Panc1 (cell line): Measurements from ENCODE around the gene PRPS2. TPM values are rescaled to one million over a fixed set of nuclear protein-coding genes. Genes with fewer than 3 reads are reported as not detected.

Experiments
- ATAC-seq: fragments of 200-7000 bp; cut with Tn5 transposase; 2 replicates; pipeline ENCODE4 v1.9.1; 2020; ENCODE audit warnings: mild to moderate bottlenecking, moderate library complexity
- BruUV-seq: library from RNA; stranded (reverse); fragments of 400-500 nt; replicated peaks from 2 replicates; lab custom pipeline; 2021; lab: Mats Ljungman, UMichigan
- CTCF ChIA-PET: fragments of 300-600 bp; sonication (Branson Sonifier 250); formaldehyde crosslinking; loops from one replicate; lab custom pipeline; 2022; ENCODE audit warnings: antibody characterized with exemption; lab: Charles Lee
- POLR2A ChIA-PET: fragments of 300-600 bp; sonication (Branson Sonifier 250); formaldehyde crosslinking; loops from one replicate; lab custom pipeline; 2022; ENCODE audit warnings: antibody characterized with exemption; lab: Charles Lee
- DNase-seq: peaks from one replicate; pipeline ENCODE4 v3.0.0-alpha.2; 2010; ENCODE audit warnings: low read depth, low spot score
- H3K27ac ChIP-seq: 2 replicates; pipeline ENCODE4 v1.5.1; 2011; ENCODE audit warnings: mild to moderate bottlenecking, low read length, inconsistent platforms
- H3K27me3 ChIP-seq: fragments of 200-500 bp; sonication (Bioruptor generic); 2 replicates; pipeline ENCODE4 v1.6.0; 2014; ENCODE audit warnings: low read length, inconsistent platforms; ENCODE audit not compliant: control insufficient read depth, insufficient read depth
- H3K36me3 ChIP-seq: fragments of 200-500 bp; sonication (Bioruptor generic); 2 replicates; pipeline ENCODE4 v1.5.1; 2014; ENCODE audit warnings: inconsistent platforms, mild to moderate bottlenecking, low read length, moderate library complexity; ENCODE audit not compliant: control insufficient read depth, insufficient read depth
- H3K4me1 ChIP-seq: 2 replicates; pipeline ENCODE4 v1.5.1; 2011; ENCODE audit warnings: inconsistent platforms, mild to moderate bottlenecking, low read length, moderate library complexity; ENCODE audit not compliant: control insufficient read depth, insufficient read depth
- H3K4me3 ChIP-seq, 2 experiments: 2 replicates each; pipeline ENCODE4 v1.5.1; 2011 to 2012; ENCODE audit warnings: low read depth in 2 of 2, low read length in 2 of 2, mild to moderate bottlenecking in 2 of 2, inconsistent platforms in 1 of 2, moderate library complexity in 1 of 2
- H3K9me3 ChIP-seq: fragments of 200-500 bp; sonication (Bioruptor generic); 2 replicates; pipeline ENCODE4 v1.5.1; 2014; ENCODE audit warnings: low read depth, mild to moderate bottlenecking, inconsistent platforms, low read length, moderate library complexity; ENCODE audit not compliant: control insufficient read depth, insufficient read depth
- CTCF ChIP-seq: fragments of 450-650 bp; IDR thresholded peaks from 2 replicates; pipeline ENCODE4 v1.5.1; 2017; ENCODE audit warnings: mild to moderate bottlenecking
- POLR2AphosphoS5 ChIP-seq: IDR thresholded peaks from 2 replicates; pipeline ENCODE4 v1.6.1; 2012; ENCODE audit warnings: mild to moderate bottlenecking, low read depth, low read length, moderate library complexity
- REST ChIP-seq, 2 experiments: IDR thresholded peaks; 2 replicates each; pipeline ENCODE4 v1.6.1; 2011 to 2012; ENCODE audit warnings: low read depth in 2 of 2, control low read depth in 1 of 2, low read length in 1 of 2, mild to moderate bottlenecking in 1 of 2, moderate library complexity in 1 of 2; ENCODE audit not compliant: insufficient read depth in 1 of 2
- SIN3A ChIP-seq: IDR thresholded peaks from 2 replicates; pipeline ENCODE4 v1.6.1; 2012; ENCODE audit warnings: low read depth, mild to moderate bottlenecking, low read length, moderate library complexity, borderline replicate concordance; ENCODE audit not compliant: insufficient read depth
- TCF7L2 ChIP-seq: IDR thresholded peaks from 2 replicates; pipeline ENCODE4 v1.6.1; 2011; ENCODE audit warnings: mild to moderate bottlenecking, low read depth, low read length, inconsistent platforms
- in situ Hi-C: cut with HindIII; loops from 2 replicates; pipeline ENCODE4 v1.10.0; 2016; ENCODE audit warnings: low sequenced_read_pairs, low pct_unique_long_range_greater_than_20kb
- intact Hi-C: fragments of 100-400 bp; cut with micrococcal nuclease; formaldehyde crosslinking; loops from one replicate; pipeline ENCODE4 v1.10.0; 2022; ENCODE audit not compliant: unreplicated experiment
- total RNA-seq: library from RNA; stranded (reverse); gene quantifications from one replicate; pipeline ENCODE4 v1.2.1, GENCODE V29; 2021; ENCODE audit not compliant: unreplicated experiment

The PRPS2 gene
- total RNA-seq, 1 experiment from 2014 or later: 28.4 TPM

- in situ Hi-C loops (no loop called here), intact Hi-C loops (no loop called here)
- Histone ChIP-seq H3K4me3 (no peak overlapping the region), H3K27ac (no peak overlapping the region), H3K4me1 (no peaks in the 10 kb centered on the region), H3K36me3 (no peaks in the 10 kb centered on the region; the same call in 1 of the 2 replicates), H3K27me3 (no peaks in the 10 kb centered on the region), H3K9me3 (no peaks in the 10 kb centered on the region)
- TF ChIP-seq SIN3A: no peak
- no peak for TF ChIP-seq CTCF
- TF ChIP-seq REST (IDR thresholded peaks at IDR 0.05; ENCODE audit: insufficient read depth in 1 of 2, low read depth in 2 of 2, low read length in 1 of 2): no peak
- TF ChIP-seq TCF7L2: no peak
- TF ChIP-seq POLR2AphosphoS5: no peak
- no TSS peak for BruUV-seq
- CTCF ChIA-PET: no interaction called here
- no peak for DNase-seq
- no peak for ATAC-seq
- POLR2A ChIA-PET: no interaction called here
Observed at GRCh38 chrX:12788645-12789044, 2.6 kb upstream of the PRPS2 start.

DNA sequence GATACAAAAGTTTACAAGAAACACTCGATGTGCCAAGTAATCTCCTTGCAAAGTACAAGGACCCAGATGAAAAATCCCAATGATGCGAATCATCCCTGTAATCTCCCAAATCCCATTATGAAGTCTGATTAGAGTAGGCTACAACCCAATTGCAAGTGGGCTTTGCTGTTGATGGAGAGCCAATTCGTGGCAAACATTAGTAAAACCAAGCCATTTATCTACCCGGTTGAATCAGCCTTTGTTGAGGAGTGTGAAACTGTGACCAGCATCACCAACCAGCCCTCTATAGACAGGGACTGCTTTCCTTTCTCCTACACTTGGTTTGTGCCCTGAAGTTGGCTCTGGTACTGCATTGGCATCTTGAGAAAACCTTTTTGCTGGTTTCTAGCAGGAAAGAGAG, 1.2 kb upstream of the PRPS2 start:
- ChIA-PET CTCF (no interaction called here), POLR2A (no interaction called here)
- H3K9me3 ChIP-seq: no peaks in the 10 kb centered on the region
- DNase-seq: no peak
- TF ChIP-seq SIN3A (no peak), TCF7L2 (no peak), POLR2AphosphoS5 (no peak)
- no peaks in the 10 kb centered on the region; the same call in 1 of the 2 replicates for H3K36me3 ChIP-seq
- no peaks in the 10 kb centered on the region for H3K27me3 ChIP-seq
- no peak overlapping the region for H3K4me3 ChIP-seq
- ATAC-seq: no peak
- in situ Hi-C loops: no loop called here
- intact Hi-C loops: no loop called here
- no peak overlapping the region for H3K27ac ChIP-seq
- BruUV-seq: no TSS peak
- no peaks in the 10 kb centered on the region for H3K4me1 ChIP-seq

- POLR2A ChIA-PET: interaction anchor here (0.6 kb wide), 1 partner anchor 1705 kb away, joined by 3 read pairs; no protein-coding TSS in a partner anchor
Observed at GRCh38 chrX:12790885-12791256, 341 bp upstream of the PRPS2 start.

More at GRCh38 chrX:12790885-12791256, 341 bp upstream of the PRPS2 start:
- in situ Hi-C loops: no loop called here
- no peaks in the 10 kb centered on the region for H3K9me3 ChIP-seq
- H3K4me3 ChIP-seq: peak overlapping the region; percentile 57 to 59
- no peaks in the 10 kb centered on the region for H3K27me3 ChIP-seq
- no peak overlapping the region for H3K27ac ChIP-seq
- no peaks in the 10 kb centered on the region; the same call in 1 of the 2 replicates for H3K36me3 ChIP-seq
- no peak for TF ChIP-seq POLR2AphosphoS5
- no peak for TF ChIP-seq CTCF
- no peak for TF ChIP-seq SIN3A
- ATAC-seq (peak; percentile 61), DNase-seq (no peak)
- BruUV-seq: no TSS peak
- H3K4me1 ChIP-seq: no peaks in the 10 kb centered on the region
- CTCF ChIA-PET: no interaction called here
- intact Hi-C loops: no loop called here
